ENCODE results near the gene NLRP9. TPM values are rescaled to one million over a fixed set of nuclear protein-coding genes. Genes with fewer than 3 reads are reported as not detected.
"Not testable (repeated sequence)": the region's sequence is repeated elsewhere in the genome, so short reads cannot be mapped to it uniquely, and the experiment has no call there.

The NLRP9 gene
- total RNA-seq (2021): not detected in 3 replicates
- not detected for Bru-seq, nascent RNA
- long read RNA-seq, experiment 1: 0 reads
- long read RNA-seq, experiment 2: 0 reads
- long read RNA-seq, experiment 3: 0 reads

DNA sequence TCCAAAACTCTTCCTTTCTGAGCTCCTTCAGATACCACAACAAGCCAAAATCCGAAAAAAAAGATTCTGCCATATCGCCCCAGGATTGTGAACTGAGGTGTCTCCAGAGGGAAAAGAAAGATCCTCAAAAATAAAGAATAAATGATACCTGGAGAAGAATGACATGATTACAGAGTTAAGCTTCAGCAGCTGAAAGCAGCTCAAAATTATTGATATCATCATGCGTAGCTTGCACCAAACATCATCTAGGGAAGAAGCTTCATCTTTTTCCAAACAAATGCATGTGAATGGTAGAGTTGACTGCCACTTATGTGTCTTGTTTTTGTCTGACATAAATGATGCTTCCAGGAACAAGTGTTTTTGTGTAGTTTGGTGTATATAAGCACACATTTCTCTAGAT is at the start of gene NLRP9:
Gene NLRP9 (minus strand): TSS at position 101 of the 400 bp plus-strand sequence. CDS start 28 bp downstream, at position 73.
- no peak within 1 kb of the TSS for H3K4me3 Mint-ChIP-seq
- no peak for TF ChIP-seq TEAD4 (CRISPR knock-in tag; IDR thresholded peaks at IDR 0.05)
- TF ChIP-seq FOXJ3 (CRISPR knock-in tag; IDR thresholded peaks at IDR 0.05; ENCODE audit: borderline replicate concordance): no peak
- TF ChIP-seq, protein P1, sequence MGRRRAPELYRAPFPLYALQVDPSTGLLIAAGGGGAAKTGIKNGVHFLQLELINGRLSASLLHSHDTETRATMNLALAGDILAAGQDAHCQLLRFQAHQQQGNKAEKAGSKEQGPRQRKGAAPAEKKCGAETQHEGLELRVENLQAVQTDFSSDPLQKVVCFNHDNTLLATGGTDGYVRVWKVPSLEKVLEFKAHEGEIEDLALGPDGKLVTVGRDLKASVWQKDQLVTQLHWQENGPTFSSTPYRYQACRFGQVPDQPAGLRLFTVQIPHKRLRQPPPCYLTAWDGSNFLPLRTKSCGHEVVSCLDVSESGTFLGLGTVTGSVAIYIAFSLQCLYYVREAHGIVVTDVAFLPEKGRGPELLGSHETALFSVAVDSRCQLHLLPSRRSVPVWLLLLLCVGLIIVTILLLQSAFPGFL (CRISPR knock-in tag; IDR thresholded peaks at IDR 0.05; ENCODE audit: borderline replicate concordance): no peak
- peaks cover under 1% of the 10 kb centered on the region for H3K27me3 Mint-ChIP-seq (ENCODE audit: low read depth)
- no peak within 1 kb of the TSS for H3K27ac Mint-ChIP-seq
- ChIA-PET CTCF (no interaction called here), POLR2A (no interaction called here)
- ATAC-seq: no peak
- H3K4me1 Mint-ChIP-seq: no peaks in the 10 kb centered on the region
- peaks cover 64% of the 10 kb centered on the region for H3K9me3 Mint-ChIP-seq
- peaks cover 46% of the 10 kb centered on the region for H3K36me3 Mint-ChIP-seq
- DNase-seq (ENCODE audit: low spot score): no peak

DNA sequence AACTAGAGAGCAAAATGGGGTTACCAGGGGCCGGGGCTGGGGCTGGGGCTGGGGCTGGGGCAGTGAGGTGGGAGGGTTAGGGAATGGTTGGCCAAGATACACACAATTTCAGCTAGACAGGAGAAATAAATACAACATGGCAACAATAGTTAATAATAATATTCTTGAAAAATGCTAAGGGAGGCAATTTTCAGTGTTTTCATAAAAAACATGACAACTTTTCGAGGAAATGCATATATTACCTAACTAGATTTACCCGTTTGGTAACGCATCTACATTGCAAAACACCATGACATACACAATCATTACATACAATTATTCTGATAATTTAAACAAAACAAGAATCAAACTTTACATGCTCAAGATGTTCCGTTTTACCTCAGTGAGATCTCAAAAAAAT is 42.9 kb upstream of the NLRP9 start:
- POLR2A ChIA-PET: no interaction called here
- Mint-ChIP-seq H3K4me1 (no peaks in the 10 kb centered on the region), H3K9me3 (peaks cover 89% of the 10 kb centered on the region), H3K27ac (no peak overlapping the region), H3K4me3 (no peak overlapping the region), H3K36me3 (peaks cover 74% of the 10 kb centered on the region), H3K27me3 (ENCODE audit: low read depth) (peaks cover 24% of the 10 kb centered on the region)
- TF ChIP-seq, protein P2, sequence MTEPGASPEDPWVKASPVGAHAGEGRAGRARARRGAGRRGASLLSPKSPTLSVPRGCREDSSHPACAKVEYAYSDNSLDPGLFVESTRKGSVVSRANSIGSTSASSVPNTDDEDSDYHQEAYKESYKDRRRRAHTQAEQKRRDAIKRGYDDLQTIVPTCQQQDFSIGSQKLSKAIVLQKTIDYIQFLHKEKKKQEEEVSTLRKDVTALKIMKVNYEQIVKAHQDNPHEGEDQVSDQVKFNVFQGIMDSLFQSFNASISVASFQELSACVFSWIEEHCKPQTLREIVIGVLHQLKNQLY (CRISPR knock-in tag; IDR thresholded peaks at IDR 0.05): no peak
- CTCF ChIA-PET: no interaction called here
- ATAC-seq: no peak
- no peak for DNase-seq (ENCODE audit: low spot score)

GRCh38 chr19:55778331-55778730 is 40.1 kb upstream of the NLRP9 start:
- Mint-ChIP-seq H3K4me3 (no peak overlapping the region), H3K4me1 (no peaks in the 10 kb centered on the region), H3K27ac (no peak overlapping the region), H3K36me3 (peaks cover 70% of the 10 kb centered on the region), H3K9me3 (peaks cover 79% of the 10 kb centered on the region), H3K27me3 (ENCODE audit: low read depth) (peaks cover 36% of the 10 kb centered on the region)
- TF ChIP-seq SMAD4 (CRISPR knock-in tag; IDR thresholded peaks at IDR 0.05) (no peak), ATF3 (CRISPR knock-in tag; conservative IDR thresholded peaks at IDR 0.05) (no peak), CREB1 (CRISPR knock-in tag; IDR thresholded peaks at IDR 0.05) (no peak), TP53 (CRISPR knock-in tag; IDR thresholded peaks at IDR 0.05) (no peak), JUN (CRISPR knock-in tag; IDR thresholded peaks at IDR 0.05) (no peak), TCF7 (CRISPR knock-in tag; IDR thresholded peaks at IDR 0.05; ENCODE audit: low read depth) (no peak)
- TF ChIP-seq, protein P3, sequence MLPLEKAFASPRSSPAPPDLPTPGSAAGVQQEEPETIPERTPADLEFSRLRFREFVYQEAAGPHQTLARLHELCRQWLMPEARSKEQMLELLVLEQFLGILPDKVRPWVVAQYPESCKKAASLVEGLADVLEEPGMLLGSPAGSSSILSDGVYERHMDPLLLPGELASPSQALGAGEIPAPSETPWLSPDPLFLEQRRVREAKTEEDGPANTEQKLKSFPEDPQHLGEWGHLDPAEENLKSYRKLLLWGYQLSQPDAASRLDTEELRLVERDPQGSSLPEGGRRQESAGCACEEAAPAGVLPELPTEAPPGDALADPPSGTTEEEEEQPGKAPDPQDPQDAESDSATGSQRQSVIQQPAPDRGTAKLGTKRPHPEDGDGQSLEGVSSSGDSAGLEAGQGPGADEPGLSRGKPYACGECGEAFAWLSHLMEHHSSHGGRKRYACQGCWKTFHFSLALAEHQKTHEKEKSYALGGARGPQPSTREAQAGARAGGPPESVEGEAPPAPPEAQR (CRISPR knock-in tag; IDR thresholded peaks at IDR 0.05): no peak
- TF ChIP-seq, protein P2 (CRISPR knock-in tag; IDR thresholded peaks at IDR 0.05): no peak
- no peak for DNase-seq (ENCODE audit: low spot score)
- no peak for ATAC-seq
- CTCF ChIA-PET: interaction anchor here (1.1 kb wide), 1 partner anchor 288 kb away, joined by 3 read pairs; no protein-coding TSS in a partner anchor
- POLR2A ChIA-PET: no interaction called here

DNA sequence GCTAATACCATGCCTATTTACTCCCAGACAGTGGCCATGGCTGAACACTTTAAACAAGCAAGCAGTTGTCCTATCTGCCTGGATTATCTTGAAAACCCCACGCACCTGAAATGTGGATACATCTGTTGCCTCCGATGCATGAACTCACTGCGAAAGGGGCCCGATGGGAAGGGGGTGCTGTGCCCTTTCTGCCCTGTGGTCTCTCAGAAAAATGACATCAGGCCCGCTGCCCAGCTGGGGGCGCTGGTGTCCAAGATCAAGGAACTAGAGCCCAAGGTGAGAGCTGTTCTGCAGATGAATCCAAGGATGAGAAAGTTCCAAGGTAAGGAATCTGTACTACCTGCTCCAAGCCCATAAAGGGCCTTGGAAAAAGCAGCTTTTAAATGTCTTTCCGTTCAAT is 39.3 kb upstream of the NLRP9 start:
- H3K27ac Mint-ChIP-seq: no peak overlapping the region
- no peak for ATAC-seq
- peaks cover 73% of the 10 kb centered on the region for H3K9me3 Mint-ChIP-seq
- POLR2A ChIA-PET: no interaction called here
- peaks cover 34% of the 10 kb centered on the region for H3K27me3 Mint-ChIP-seq (ENCODE audit: low read depth)
- H3K4me3 Mint-ChIP-seq: no peak overlapping the region
- DNase-seq (ENCODE audit: low spot score): peak; percentile 13
- H3K36me3 Mint-ChIP-seq: peaks cover 63% of the 10 kb centered on the region
- CTCF ChIA-PET: interaction anchor here (1.1 kb wide), 1 partner anchor 289 kb away, joined by 3 read pairs; no protein-coding TSS in a partner anchor
- no peak for TF ChIP-seq CBFB (CRISPR knock-in tag; IDR thresholded peaks at IDR 0.05; ENCODE audit: low read depth)
- TF ChIP-seq, protein P4, sequence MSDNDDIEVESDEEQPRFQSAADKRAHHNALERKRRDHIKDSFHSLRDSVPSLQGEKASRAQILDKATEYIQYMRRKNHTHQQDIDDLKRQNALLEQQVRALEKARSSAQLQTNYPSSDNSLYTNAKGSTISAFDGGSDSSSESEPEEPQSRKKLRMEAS (CRISPR knock-in tag; IDR thresholded peaks at IDR 0.05): no peak
- TF ChIP-seq, protein P5, sequence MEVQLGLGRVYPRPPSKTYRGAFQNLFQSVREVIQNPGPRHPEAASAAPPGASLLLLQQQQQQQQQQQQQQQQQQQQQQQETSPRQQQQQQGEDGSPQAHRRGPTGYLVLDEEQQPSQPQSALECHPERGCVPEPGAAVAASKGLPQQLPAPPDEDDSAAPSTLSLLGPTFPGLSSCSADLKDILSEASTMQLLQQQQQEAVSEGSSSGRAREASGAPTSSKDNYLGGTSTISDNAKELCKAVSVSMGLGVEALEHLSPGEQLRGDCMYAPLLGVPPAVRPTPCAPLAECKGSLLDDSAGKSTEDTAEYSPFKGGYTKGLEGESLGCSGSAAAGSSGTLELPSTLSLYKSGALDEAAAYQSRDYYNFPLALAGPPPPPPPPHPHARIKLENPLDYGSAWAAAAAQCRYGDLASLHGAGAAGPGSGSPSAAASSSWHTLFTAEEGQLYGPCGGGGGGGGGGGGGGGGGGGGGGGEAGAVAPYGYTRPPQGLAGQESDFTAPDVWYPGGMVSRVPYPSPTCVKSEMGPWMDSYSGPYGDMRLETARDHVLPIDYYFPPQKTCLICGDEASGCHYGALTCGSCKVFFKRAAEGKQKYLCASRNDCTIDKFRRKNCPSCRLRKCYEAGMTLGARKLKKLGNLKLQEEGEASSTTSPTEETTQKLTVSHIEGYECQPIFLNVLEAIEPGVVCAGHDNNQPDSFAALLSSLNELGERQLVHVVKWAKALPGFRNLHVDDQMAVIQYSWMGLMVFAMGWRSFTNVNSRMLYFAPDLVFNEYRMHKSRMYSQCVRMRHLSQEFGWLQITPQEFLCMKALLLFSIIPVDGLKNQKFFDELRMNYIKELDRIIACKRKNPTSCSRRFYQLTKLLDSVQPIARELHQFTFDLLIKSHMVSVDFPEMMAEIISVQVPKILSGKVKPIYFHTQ (CRISPR knock-in tag; IDR thresholded peaks at IDR 0.05): no peak
- TF ChIP-seq RORB (CRISPR knock-in tag; IDR thresholded peaks at IDR 0.05): no peak
- TF ChIP-seq, protein P6, sequence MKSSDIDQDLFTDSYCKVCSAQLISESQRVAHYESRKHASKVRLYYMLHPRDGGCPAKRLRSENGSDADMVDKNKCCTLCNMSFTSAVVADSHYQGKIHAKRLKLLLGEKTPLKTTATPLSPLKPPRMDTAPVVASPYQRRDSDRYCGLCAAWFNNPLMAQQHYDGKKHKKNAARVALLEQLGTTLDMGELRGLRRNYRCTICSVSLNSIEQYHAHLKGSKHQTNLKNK (CRISPR knock-in tag; IDR thresholded peaks at IDR 0.05): no peak
- no peak for TF ChIP-seq E2F5 (CRISPR knock-in tag; IDR thresholded peaks at IDR 0.05)
- H3K4me1 Mint-ChIP-seq: no peaks in the 10 kb centered on the region

GRCh38 chr19:55769632-55770031 is 31.4 kb upstream of the NLRP9 start:
- H3K4me1 Mint-ChIP-seq; H3K27ac Mint-ChIP-seq; H3K4me3 Mint-ChIP-seq; POLR2A ChIA-PET; H3K27me3 Mint-ChIP-seq (ENCODE audit: low read depth); DNase-seq (ENCODE audit: low spot score); ATAC-seq; CTCF ChIA-PET: not testable (repeated sequence)
- Mint-ChIP-seq H3K36me3 (peaks cover 54% of the 10 kb centered on the region), H3K9me3 (peaks cover 66% of the 10 kb centered on the region)
